AML-193 (cell line): ENCODE measurements around the gene PPP1R3C.

Source experiments
- DNase-seq, 2 experiments: peaks; one replicate each; lab custom pipeline; 2025; lab: John Stamatoyannopoulos, UW

PPP1R3C gene

GRCh38 chr10:91632671-91633550 lies at the start of gene PPP1R3C:
PPP1R3C (minus strand) TSS chr10:91633071; CDS start chr10:91632969, 102 bp downstream.
- DNase-seq: no peak

GRCh38 chr10:91681361-91682276 lies 48.7 kb upstream of the PPP1R3C start:
- DNase-seq: no peak

DNA sequence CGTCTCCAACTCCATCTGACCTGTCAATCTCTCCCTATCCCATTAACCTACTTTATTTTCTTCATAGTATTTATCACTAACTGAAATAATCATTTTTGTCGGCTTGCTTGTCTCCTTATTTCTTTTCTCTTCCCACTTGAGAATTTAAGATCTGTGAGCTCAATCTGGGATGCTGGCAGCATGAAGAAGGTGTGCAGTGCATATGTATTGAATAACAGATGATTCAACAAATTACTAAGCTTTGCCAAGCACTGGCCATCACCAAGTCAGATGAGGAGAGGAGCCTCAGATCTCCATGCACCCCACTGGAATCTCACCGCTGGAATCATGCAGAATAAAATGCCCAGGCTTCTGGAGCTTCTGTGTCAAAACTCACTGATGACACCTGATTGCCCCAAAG lies 47.6 kb upstream of the PPP1R3C start:
- no peak for DNase-seq

- DNase-seq: no peak
Measured at GRCh38 chr10:91679296-91679695, 46.4 kb upstream of the PPP1R3C start.

GRCh38 chr10:91677911-91678310 lies 45.0 kb upstream of the PPP1R3C start:
- DNase-seq: no peak

DNA sequence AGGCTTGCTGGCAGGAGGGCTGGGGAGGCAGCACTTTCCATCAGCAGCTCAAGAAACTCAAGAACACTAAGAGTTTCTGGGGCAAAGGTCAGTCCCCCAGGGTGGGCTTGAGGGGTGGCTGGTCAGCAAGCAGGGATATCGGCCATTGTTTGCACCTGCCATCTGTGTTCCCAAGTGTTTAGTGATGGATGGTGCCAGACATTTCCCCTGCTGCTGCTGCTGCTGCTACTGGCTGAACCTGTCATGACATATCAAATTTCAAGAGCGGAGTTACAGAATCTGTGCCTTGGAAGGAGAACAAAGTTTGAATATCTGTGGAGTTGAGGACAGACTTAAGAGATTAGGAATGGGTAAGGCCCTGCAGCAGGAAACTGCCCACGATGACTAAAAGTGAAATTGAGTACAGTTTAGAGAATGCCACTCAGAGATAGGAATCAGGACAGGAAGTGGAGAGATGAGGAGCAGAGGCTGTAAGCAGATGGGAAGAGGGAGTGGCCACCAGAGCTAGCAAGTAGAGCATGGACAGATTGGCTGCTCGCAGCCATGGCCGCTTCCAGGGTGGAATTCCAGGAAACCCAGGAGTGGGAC lies 39.2 kb upstream of the PPP1R3C start:
- DNase-seq: no peak

GRCh38 chr10:91668913-91669312 lies 36.0 kb upstream of the PPP1R3C start:
- no peak for DNase-seq

GRCh38 chr10:91665842-91666241 lies 33.0 kb upstream of the PPP1R3C start:
- DNase-seq: no peak

DNA sequence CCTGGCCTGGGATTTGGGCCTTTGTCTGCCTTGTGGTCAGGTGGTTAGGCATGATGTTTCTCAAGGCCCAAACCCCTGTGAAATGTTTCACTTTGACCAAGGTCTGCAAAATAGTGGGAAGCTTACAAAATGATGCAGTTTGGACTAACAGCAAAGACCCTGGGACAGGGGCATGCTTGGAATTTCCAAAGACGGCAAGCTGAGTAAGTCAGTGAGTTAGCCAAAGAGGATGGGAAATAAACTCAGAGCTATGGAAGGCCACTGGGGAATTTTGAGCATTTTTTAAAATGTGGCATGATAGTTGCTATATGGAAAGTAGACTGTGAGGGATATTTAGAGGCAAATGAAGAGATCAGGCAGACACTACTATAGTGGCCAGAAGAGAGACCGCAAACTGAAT lies 31.6 kb upstream of the PPP1R3C start:
- no peak for DNase-seq

GRCh38 chr10:91662993-91663392 lies 30.1 kb upstream of the PPP1R3C start:
- DNase-seq: no peak

DNA sequence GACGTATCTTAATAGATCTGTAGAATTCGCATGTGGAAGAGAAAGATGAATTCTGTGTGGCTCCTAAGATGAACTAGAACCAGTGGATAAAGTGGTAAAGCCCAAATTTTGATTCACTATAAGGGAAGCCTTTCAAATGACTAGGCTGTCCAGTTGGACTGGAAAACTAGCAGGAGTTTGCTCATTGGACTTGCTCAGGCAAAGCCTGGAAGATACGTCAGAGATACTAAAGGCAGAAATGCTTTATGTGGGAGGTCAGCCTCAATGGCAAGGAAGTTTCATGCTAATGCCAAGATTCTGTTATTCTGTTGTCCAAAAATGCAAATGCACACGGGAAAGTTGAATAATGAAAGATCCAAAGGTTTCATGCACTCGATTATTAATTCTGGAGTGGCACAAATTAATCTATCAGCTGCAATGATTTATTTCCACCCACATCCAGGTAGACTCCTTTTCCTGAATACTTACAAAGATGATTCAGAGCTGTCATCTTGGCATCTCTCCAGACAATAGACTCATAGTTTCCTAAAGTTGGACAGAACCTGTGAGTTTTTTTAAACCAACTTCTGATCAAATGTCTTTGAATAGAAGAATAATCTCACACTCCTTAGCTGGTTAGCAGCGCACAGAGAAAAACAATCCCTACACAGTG lies 20.5 kb upstream of the PPP1R3C start:
- no peak for DNase-seq

DNA sequence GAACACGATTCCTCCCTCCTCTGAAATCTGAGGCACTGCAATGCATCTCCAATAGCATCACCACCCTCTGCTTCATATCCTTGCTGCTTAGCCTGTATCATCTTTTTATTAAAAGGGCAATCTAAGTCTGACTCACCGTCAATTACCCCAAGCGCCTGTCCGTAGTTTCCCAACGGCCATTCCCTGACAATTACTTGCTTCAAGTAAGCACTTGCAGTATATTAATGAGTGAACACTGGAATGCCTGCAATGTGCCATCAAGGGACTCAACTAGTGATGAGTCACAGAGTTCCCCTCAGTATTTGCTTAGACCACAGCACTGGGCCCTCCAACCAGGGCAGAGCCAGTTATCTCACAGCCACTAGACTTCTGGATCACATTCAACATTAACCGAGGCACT lies 19.5 kb upstream of the PPP1R3C start:
- DNase-seq: no peak

DNA sequence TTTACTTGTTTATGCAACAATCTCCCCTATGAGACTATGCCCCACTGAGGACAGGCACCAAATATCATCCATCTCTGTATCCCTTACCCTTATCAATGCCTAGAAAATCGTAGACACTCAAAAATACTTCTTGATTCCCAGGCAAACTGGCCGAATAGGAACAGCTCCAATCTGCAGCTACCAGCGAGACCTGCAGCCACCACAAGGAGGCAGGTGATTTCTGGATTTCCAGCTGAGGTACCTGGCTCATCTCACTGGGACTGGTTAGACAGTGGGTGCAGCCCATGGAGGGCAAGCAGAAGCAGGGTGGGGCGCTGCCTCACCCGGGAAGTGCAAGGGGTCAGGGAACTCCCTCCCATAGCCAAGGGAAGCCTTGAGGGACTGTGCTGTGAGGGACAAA lies 10.8 kb upstream of the PPP1R3C start:
- DNase-seq: no peak

DNA sequence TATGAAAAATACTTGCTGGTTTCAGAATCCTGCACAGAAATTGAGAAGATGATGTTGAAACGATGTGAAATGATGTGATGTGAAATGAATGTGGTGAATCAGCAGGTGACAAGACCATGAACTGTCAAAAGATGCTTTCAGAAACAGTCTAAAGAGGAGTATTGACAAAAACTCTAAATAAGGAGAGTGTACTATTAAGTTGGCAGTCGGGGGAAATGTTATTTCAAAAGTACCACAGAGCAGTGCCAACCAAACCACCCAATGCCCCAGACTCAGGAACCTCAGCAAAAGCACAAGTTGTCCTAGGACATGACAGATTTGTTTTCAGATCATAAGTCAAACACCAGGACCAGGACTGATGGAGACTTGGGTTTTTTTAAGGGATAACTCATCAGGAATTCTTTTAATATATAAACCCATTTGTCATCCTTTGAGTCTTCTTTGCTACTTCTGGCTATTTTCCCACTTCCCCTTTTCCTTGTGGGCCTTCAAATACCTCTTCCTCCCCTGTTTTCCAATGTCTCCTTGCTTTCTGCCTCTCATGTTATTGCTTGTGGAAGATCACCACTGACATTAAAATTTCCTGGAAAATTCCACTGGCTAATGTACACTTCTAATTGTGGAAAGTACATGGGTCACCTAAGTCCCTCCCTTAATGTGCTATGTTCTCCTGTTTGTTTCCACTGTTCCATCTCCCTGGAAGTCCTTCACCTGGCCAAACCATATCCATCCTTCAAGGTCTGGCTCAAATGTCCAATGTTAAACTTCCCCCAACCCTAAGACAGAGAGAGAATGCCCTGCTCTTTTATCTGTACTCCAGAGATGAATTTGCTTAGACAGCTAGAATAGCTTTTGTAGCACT lies 10.2 kb upstream of the PPP1R3C start:
- DNase-seq: no peak

- DNase-seq: no peak
Measured at GRCh38 chr10:91636892-91637291, 4.0 kb upstream of the PPP1R3C start.

GRCh38 chr10:91635401-91636400 lies 2.8 kb upstream of the PPP1R3C start:
- DNase-seq: peak; percentile 36 to 51

DNA sequence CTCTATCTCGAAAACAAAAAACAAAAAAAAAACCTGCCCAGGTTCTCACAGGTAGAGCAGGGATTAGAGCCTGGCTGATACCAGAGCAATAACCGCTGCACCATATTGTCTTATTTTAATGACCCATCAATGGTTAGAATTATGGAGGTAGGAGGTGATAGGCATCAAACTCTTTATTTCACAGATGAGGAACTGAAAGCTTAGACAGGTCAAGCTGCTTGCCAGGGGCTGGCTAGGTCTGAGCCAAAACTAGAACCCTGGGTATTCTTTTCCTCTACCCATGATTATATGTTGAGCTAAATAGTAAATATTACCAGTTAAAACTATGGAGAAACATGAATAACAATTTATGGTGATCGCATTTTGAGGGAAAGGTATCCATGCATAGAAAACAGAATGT lies 2.0 kb upstream of the PPP1R3C start:
- DNase-seq: no peak

DNA sequence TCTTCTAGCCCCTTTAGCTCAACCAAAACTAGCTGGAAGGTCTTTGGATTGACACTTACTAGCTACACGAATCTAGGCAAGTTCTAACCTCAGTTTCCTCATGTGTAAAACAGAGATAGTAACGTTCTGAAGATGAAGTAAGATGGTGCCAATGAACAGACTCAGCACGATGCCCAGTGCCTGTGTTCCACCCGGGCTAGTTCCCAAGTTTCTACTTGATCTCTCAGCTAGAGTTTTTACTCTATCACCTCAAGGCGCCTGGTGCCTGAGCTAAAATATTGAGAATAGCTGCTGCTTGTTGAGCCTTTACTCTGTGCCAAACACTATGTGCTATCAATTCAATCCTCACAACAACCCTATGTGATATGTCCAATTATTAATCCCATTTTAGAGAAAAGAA lies 1.4 kb upstream of the PPP1R3C start:
- DNase-seq: no peak

DNA sequence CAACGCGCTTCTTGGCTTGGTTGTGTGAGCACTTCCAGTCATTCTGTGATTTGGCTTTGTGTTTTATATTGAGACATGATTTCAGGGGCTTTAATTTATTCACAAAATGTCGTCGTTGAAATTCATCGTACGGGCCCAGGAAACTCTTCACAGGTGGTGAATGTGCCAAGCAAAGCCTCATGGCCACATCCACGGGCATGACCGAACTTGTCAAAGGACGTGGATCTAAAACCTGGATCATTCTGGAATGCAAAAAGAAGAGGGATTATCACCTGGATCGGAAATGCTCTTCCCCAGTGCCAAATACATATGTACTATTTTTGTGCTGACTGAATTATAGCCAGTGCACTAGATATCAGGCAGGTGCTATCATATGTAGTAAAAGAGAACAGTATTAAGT lies 2.2 kb downstream of the PPP1R3C start:
- no peak for DNase-seq
